Ascending aorta (tissue), 2 donors: ENCODE measurements around the gene CXCL12. TPM values are rescaled to one million over a fixed set of nuclear protein-coding genes. Genes with fewer than 3 reads are reported as not detected.

Experiments
- DNase-seq, 2 donors: peaks; one replicate each; pipeline ENCODE4 v3.0.0-alpha.2; 2019; ENCODE audit warnings: low spot score in 2 of 2
- H3K27ac ChIP-seq, 2 donors: fragments of 200-600 bp; sonication (generic); one replicate each; pipeline ENCODE4 v1.5.1; 2016 to 2017; ENCODE audit warnings: mild to moderate bottlenecking in 1 of 2
- H3K27me3 ChIP-seq: fragments of 200-600 bp; sonication (generic); one replicate; pipeline ENCODE4 v1.5.1; 2017
- H3K36me3 ChIP-seq, 2 donors: fragments of 200-600 bp; sonication (generic); one replicate each; pipeline ENCODE4 v1.5.1; 2016
- H3K4me1 ChIP-seq, 2 donors: fragments of 200-600 bp; sonication (generic); one replicate each; pipeline ENCODE4 v1.5.1; 2016 to 2017; ENCODE audit warnings: mild to moderate bottlenecking in 1 of 2
- H3K4me3 ChIP-seq, 2 donors: fragments of 200-600 bp; sonication (generic); one replicate each; pipeline ENCODE4 v1.5.1; 2016 to 2017; ENCODE audit warnings: mild to moderate bottlenecking in 1 of 2
- H3K9me3 ChIP-seq, 2 donors: fragments of 200-600 bp; sonication (generic); one replicate each; pipeline ENCODE4 v1.5.1; 2016
- CTCF ChIP-seq, 3 experiments: fragments of 200-600 bp in 2 of 3; fragments of 450-650 bp in 1 of 3; sonication (generic) in 2 of 3; IDR thresholded peaks; one replicate each; pipeline ENCODE4 v1.5.1; 2016 to 2019; ENCODE audit warnings: antibody characterized with exemption in 3 of 3, mild to moderate bottlenecking in 1 of 3, moderate library complexity in 1 of 3
- intact Hi-C: fragments of 100-400 bp; cut with DNase I; formaldehyde crosslinking; loops from one replicate; pipeline ENCODE4 v1.15.1; 2023
- total RNA-seq: library from RNA; depleted of rRNA; stranded (reverse); fragments of >200 nt; gene quantifications from one replicate; pipeline ENCODE4 v1.1.0, GENCODE V29; 2016

CXCL12 gene
- total RNA-seq, 1 donor from 2014 or later, result 288 TPM

DNA sequence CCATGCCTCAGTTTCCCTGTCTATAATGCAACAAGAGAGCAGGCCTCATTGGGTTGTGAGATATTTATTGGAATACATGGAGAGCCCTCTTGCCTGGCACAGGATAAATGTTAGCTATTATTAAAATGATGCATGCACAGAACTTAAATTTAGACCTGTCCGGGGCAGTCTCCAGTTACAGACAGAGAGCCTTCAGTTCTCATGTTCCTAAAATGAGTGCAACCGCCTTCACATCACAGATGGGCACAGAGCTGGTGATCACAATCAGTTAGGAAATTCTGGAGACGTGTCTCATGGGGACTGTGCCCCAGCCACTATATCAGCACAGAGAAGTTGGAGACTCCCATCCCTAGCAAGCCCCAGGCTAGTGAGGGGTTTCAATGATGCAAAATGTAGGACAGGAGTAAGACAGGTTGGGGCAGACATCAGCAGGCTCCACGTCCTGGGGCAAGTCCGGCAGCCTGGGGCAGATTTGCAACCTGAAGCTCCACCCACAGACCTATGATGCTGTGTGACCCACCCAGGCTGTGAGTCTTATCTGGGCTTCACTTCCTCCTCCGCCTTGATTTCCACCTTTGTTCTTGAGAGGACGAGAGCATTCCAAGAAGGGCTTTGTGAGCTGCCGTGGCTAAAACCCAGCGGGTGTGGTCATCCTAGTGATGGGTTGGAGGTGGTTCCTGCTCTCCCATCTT, 49.4 kb downstream of the CXCL12 start:
- Histone ChIP-seq H3K4me1 (no peaks in the 10 kb centered on the region), H3K36me3 (no peaks in the 10 kb centered on the region), H3K9me3 (no peaks in the 10 kb centered on the region), H3K4me3 (no peak overlapping the region), H3K27ac (no peak overlapping the region), H3K27me3 (no peaks in the 10 kb centered on the region)
- DNase-seq, result peak in 1 of 2 donors; percentile 40
- intact Hi-C loops, result no loop called here
- TF ChIP-seq CTCF (IDR thresholded peaks at IDR 0.05), result no peak

- H3K4me1 ChIP-seq, result no peaks in the 10 kb centered on the region
- H3K36me3 ChIP-seq, result no peaks in the 10 kb centered on the region
- intact Hi-C loops, result no loop called here
- no peak for TF ChIP-seq CTCF (IDR thresholded peaks at IDR 0.05)
- H3K9me3 ChIP-seq, result no peaks in the 10 kb centered on the region
- peak in 1 of 2 donors; percentile 9 for DNase-seq
- H3K27me3 ChIP-seq, result no peaks in the 10 kb centered on the region
- H3K4me3 ChIP-seq, result no peak overlapping the region
- no peak overlapping the region for H3K27ac ChIP-seq
Observed at GRCh38 chr10:44334621-44335184, 50.2 kb downstream of the CXCL12 start.

GRCh38 chr10:44334091-44334490, 50.8 kb downstream of the CXCL12 start:
- Histone ChIP-seq H3K27ac (no peak overlapping the region), H3K36me3 (no peaks in the 10 kb centered on the region), H3K4me3 (no peak overlapping the region), H3K9me3 (no peaks in the 10 kb centered on the region), H3K27me3 (no peaks in the 10 kb centered on the region), H3K4me1 (no peaks in the 10 kb centered on the region)
- intact Hi-C loops, result no loop called here
- peak in 1 of 2 donors; percentile 46 for DNase-seq
- TF ChIP-seq CTCF (IDR thresholded peaks at IDR 0.05), result no peak

DNA sequence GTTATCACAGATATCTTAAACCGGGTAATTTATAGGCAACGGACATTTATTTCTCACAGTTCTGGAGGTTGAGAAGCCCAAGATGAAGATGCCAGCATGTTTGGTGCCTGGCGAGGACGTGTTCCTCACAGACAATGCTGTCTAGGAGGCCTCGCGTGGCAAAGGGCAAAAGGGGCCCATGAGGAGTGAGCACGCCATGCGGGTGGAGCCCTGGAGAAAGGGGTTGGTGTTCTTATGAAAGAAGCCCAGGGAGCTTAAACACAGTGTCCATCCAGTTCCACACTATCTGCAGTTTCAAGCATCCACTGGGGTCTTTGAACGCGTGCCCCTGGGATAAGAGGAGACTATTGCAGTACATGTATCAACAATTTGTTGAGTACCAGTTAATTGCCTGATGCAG, 51.4 kb downstream of the CXCL12 start:
- no peaks in the 10 kb centered on the region for H3K36me3 ChIP-seq
- no peaks in the 10 kb centered on the region for H3K27me3 ChIP-seq
- intact Hi-C loops, result no loop called here
- H3K4me1 ChIP-seq, result no peaks in the 10 kb centered on the region
- peak in 1 of 2 donors; percentile 24 for DNase-seq
- TF ChIP-seq CTCF (IDR thresholded peaks at IDR 0.05), result no peak
- H3K27ac ChIP-seq, result no peak overlapping the region
- H3K4me3 ChIP-seq, result no peak overlapping the region
- no peaks in the 10 kb centered on the region for H3K9me3 ChIP-seq

GRCh38 chr10:44332465-44332864, 52.4 kb downstream of the CXCL12 start:
- DNase-seq, result peak in 1 of 2 donors; percentile 8
- H3K27ac ChIP-seq, result no peak overlapping the region
- no peak for TF ChIP-seq CTCF (IDR thresholded peaks at IDR 0.05)
- no peaks in the 10 kb centered on the region for H3K27me3 ChIP-seq
- no peak overlapping the region for H3K4me3 ChIP-seq
- H3K36me3 ChIP-seq, result no peaks in the 10 kb centered on the region
- H3K4me1 ChIP-seq, result no peaks in the 10 kb centered on the region
- H3K9me3 ChIP-seq, result no peaks in the 10 kb centered on the region
- intact Hi-C loops, result no loop called here
